Right lobe of liver (tissue), 6 donors: Measurements from ENCODE around the gene NXPH1. TPM values are rescaled to one million over a fixed set of nuclear protein-coding genes. Genes with fewer than 3 reads are reported as not detected.
A peak's percentile ranks its signal among the peaks of the same experiment; 100 is the strongest.

Experiments
- ATAC-seq, 4 donors: fragments of 200-7000 bp; cut with Tn5 transposase; one replicate each; pipeline ENCODE4 v1.9.1; 2020; ENCODE audit warnings: mild to moderate bottlenecking in 4 of 4, moderate library complexity in 4 of 4
- DNase-seq, 3 donors: peaks; one replicate each; pipeline ENCODE4 v3.0.0-alpha.2; 2020
- H3K27ac ChIP-seq, 3 donors: fragments of 200-600 bp; one replicate each; pipeline ENCODE4 v1.8.0; 2022
- H3K27me3 ChIP-seq, 2 donors: fragments of 200-600 bp; one replicate each; pipeline ENCODE4 v1.8.0; 2022
- H3K36me3 ChIP-seq, 4 donors: fragments of 200-600 bp; sonication (generic) in 1 of 4; one replicate each; pipeline versions ENCODE4 v1.5.1 to v1.8.0; 2017 to 2022; ENCODE audit warnings: control low read depth in 1 of 4
- H3K4me1 ChIP-seq, 4 donors: fragments of 200-600 bp; sonication (generic) in 1 of 4; one replicate each; pipeline versions ENCODE4 v1.5.1 to v1.8.0; 2017 to 2022; ENCODE audit warnings: control low read depth in 1 of 4
- H3K4me3 ChIP-seq, 3 donors: fragments of 200-600 bp; one replicate each; pipeline ENCODE4 v1.8.0; 2022
- H3K9me3 ChIP-seq, 4 donors: fragments of 200-600 bp; sonication (generic) in 1 of 4; one replicate each; pipeline versions ENCODE4 v1.5.1 to v1.8.0; 2017 to 2022; ENCODE audit warnings: control low read depth in 1 of 4
- CTCF ChIP-seq, 4 donors: fragments of 200-600 bp in 3 of 4; fragments of 450-650 bp in 1 of 4; IDR thresholded peaks; one replicate each; pipeline versions ENCODE4 v1.5.1 to v1.8.0; 2016 to 2022; ENCODE audit warnings: antibody characterized with exemption in 4 of 4, mild to moderate bottlenecking in 2 of 4
- POLR2A ChIP-seq: fragments of 450-650 bp; IDR thresholded peaks from one replicate; pipeline ENCODE4 v1.6.1; 2017; ENCODE audit warnings: antibody characterized with exemption, mild to moderate bottlenecking
- WGBS: methylation state at CpG from one replicate; pipeline ENCODE4 v1.1.6; 2018; ENCODE audit warnings: low coverage, low lambda C conversion rate; ENCODE audit not compliant: insufficient coverage; ENCODE audit errors: missing lambda C conversion rate; 5-methylcytosine and 5-hydroxymethylcytosine counted together
- intact Hi-C, 2 donors: fragments of 100-400 bp; cut with DNase I; formaldehyde crosslinking; loops; one replicate each; pipeline versions ENCODE4 v1.11.2 to v1.14.1; 2022
- total RNA-seq, 6 experiments: library from RNA; depleted of rRNA in 2 of 6; stranded (reverse); fragments of >200 nt in 2 of 6; fragmentation: NEBNext Ultra II Directional in 3 of 6; extraction: Animal tissue kit (Norgen Biotek cat#: 25700) in 3 of 6; gene quantifications; one replicate each; pipeline versions ENCODE4 v1.1.0 to v1.2.4, GENCODE V29; 2016 to 2023
- donor health status: DM: no; HTN: yes; CAD: no.
- donor health status: DM: no; HTN: no; CAD: no.
- donor health status: DM: no; HTN: no; CAD: no.
- donor health status: DM: no; HTN: yes; CAD: no.
- donor health status: DM: no; HTN: yes; CAD: no.

Gene NXPH1
- total RNA-seq, 6 experiments from 2014 or later = not detected

DNA sequence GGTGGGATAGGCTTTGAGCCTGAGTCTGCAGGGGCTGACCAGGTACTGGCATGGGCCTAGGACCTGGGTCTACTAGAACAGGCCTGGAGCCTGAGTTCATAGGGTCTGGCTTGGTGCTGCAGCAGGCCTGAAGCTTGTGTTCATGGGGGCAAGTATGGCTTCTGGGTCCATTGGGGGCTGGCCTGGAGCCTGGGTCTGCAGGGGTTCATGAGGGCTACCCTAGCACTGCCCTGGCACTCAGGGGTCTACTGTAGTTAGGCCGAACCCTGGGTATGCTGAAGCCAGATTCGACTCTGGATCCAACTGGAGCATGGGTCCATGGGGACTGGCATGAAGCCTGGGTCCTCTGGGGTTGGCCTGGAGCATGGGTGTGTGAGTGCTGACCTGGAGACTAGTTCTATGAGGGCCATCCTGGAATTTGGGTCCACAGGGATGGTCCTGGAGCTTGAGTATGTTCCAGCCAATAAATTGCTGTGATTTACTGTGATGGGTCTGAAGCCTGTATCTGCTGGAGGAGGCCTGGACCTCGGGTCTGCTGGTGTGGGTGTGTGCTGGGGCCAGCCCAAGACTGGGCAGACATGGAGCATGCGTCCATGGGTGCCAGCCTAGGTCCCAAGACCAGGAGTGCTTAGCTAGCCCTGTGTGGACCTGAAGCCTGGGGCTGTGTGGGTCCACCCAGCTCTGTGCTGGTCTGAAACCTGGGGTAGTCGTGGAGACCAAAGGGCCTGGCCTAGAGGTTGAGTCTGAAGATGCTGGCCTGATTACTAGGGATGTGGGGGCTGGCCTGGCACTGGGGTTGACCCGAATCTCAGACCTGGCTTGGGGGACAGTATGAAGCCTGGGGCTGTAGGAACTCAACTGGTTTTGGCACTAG, 235.5 kb downstream of the NXPH1 start:
- no peaks in the 10 kb centered on the region for H3K9me3 ChIP-seq
- ATAC-seq (peak in 1 of 4 donors; percentile 51), DNase-seq (no peak)
- WGBS = 49% methylated on average over 4 of the region's 6 CpGs
- no peaks in the 10 kb centered on the region for H3K4me1 ChIP-seq
- H3K36me3 ChIP-seq = no peaks in the 10 kb centered on the region
- intact Hi-C loops = no loop called here
- TF ChIP-seq POLR2A (no peak), CTCF (IDR thresholded peaks at IDR 0.05) (no peak)
- H3K4me3 ChIP-seq = no peak overlapping the region
- H3K27ac ChIP-seq = no peak overlapping the region
- H3K27me3 ChIP-seq = no peaks in the 10 kb centered on the region

GRCh38 chr7:8669501-8669851, 236.1 kb downstream of the NXPH1 start:
- Histone ChIP-seq H3K4me3 (no peak overlapping the region), H3K9me3 (no peaks in the 10 kb centered on the region), H3K27me3 (no peaks in the 10 kb centered on the region), H3K36me3 (no peaks in the 10 kb centered on the region), H3K27ac (no peak overlapping the region), H3K4me1 (no peaks in the 10 kb centered on the region)
- no peak for TF ChIP-seq CTCF (IDR thresholded peaks at IDR 0.05)
- no peak for TF ChIP-seq POLR2A
- ATAC-seq (no peak), DNase-seq (no peak)
- intact Hi-C loops = no loop called here

GRCh38 chr7:8684426-8684825, 251.0 kb downstream of the NXPH1 start:
- no peaks in the 10 kb centered on the region for H3K4me1 ChIP-seq
- WGBS = 18% methylated on average over 4 of the region's 4 CpGs
- TF ChIP-seq CTCF (IDR thresholded peaks at IDR 0.05) = no peak
- no peak for TF ChIP-seq POLR2A
- DNase-seq = no peak
- intact Hi-C loops = no loop called here
- H3K27ac ChIP-seq = no peak overlapping the region
- no peak for ATAC-seq
- H3K36me3 ChIP-seq = no peaks in the 10 kb centered on the region
- H3K4me3 ChIP-seq = no peak overlapping the region
- no peaks in the 10 kb centered on the region for H3K9me3 ChIP-seq
- H3K27me3 ChIP-seq = no peaks in the 10 kb centered on the region

- 32% methylated on average over 3 of the region's 3 CpGs for WGBS
- no peak for DNase-seq
- H3K27ac ChIP-seq = no peak overlapping the region
Observed at GRCh38 chr7:8699875-8700624, 266.6 kb downstream of the NXPH1 start.

More at GRCh38 chr7:8699875-8700624, 266.6 kb downstream of the NXPH1 start:
- Histone ChIP-seq H3K36me3 (no peaks in the 10 kb centered on the region), H3K9me3 (no peaks in the 10 kb centered on the region), H3K27me3 (no peaks in the 10 kb centered on the region), H3K4me1 (no peaks in the 10 kb centered on the region), H3K4me3 (no peak overlapping the region)
- intact Hi-C loops = no loop called here
- no peak for TF ChIP-seq POLR2A
- TF ChIP-seq CTCF (IDR thresholded peaks at IDR 0.05) = no peak
- no peak for ATAC-seq
